K562 (cell line): ENCODE data around the gene ZNF554. TPM values are rescaled to one million over a fixed set of nuclear protein-coding genes. Genes with fewer than 3 reads are reported as not detected.

Experiments
- ARID3B ChIP-seq: fragments of 250-450 bp; sonication (Bioruptor Pico); IDR thresholded peaks from 2 replicates; pipeline ENCODE4 v1.4.0; 2020; ENCODE audit warnings: borderline replicate concordance
- BRF2 ChIP-seq: IDR thresholded peaks from 3 replicates; pipeline ENCODE4 v1.6.1; 2011; ENCODE audit warnings: borderline replicate concordance, mild to moderate bottlenecking; ENCODE audit not compliant: insufficient read length, insufficient read depth
- CREB5 ChIP-seq: fragments of 250-450 bp; sonication (Bioruptor Pico); IDR thresholded peaks from 2 replicates; pipeline ENCODE4 v1.5.0; 2020; ENCODE audit warnings: mild to moderate bottlenecking
- GTF2F1 ChIP-seq: IDR thresholded peaks from 2 replicates; pipeline ENCODE4 v1.6.1; 2011; ENCODE audit warnings: low read depth, low read length, improper control_type of control experiment
- HMGXB4 ChIP-seq: sonication (generic); formaldehyde crosslinking; IDR thresholded peaks from 2 replicates; pipeline ENCODE4 v1.8.1; 2023; ENCODE audit warnings: mild to moderate bottlenecking, missing genetic modification reagents
- MTA2 ChIP-seq: fragments of 450-650 bp; IDR thresholded peaks from 2 replicates; pipeline ENCODE4 v1.6.1; 2016; ENCODE audit warnings: low read depth
- NCOA2 ChIP-seq, 2 experiments: fragments of 450-650 bp; IDR thresholded peaks; 2 replicates each; pipeline ENCODE4 v1.6.1; 2018; ENCODE audit warnings: mild to moderate bottlenecking in 2 of 2, moderate library complexity in 1 of 2; ENCODE audit not compliant: partially characterized antibody in 2 of 2
- RFX5 ChIP-seq: IDR thresholded peaks from 2 replicates; pipeline ENCODE4 v1.6.1; 2011; ENCODE audit warnings: low read depth, mild to moderate bottlenecking, improper control_type of control experiment, low read length
- ZBED1 ChIP-seq: IDR thresholded peaks from 2 replicates; pipeline ENCODE4 v1.6.1; 2014
- ZNF384 ChIP-seq: IDR thresholded peaks from 2 replicates; pipeline ENCODE4 v1.6.1; 2012; ENCODE audit warnings: low read depth, low read length, improper control_type of control experiment
- ZNF518B ChIP-seq: fragments of 250-450 bp; sonication (Bioruptor Pico); IDR thresholded peaks from 2 replicates; pipeline ENCODE4 v1.5.0; 2021; ENCODE audit warnings: mild to moderate bottlenecking, moderate library complexity
- ZNF655 ChIP-seq: fragments of 250-450 bp; sonication (Bioruptor Pico); IDR thresholded peaks from 2 replicates; pipeline ENCODE4 v1.5.0; 2021
- polyA plus RNA-seq, 8 experiments: library from polyadenylated mRNA; depleted of rRNA in 4 of 8; stranded (reverse) in 5 of 8; unstranded in 3 of 8; fragments of >200 nt; fragmentation: Nextera tagmentation in 2 of 8; fragmentation: Illumina TruSeq in 1 of 8; extraction: Ambion mirVana in 2 of 8; extraction: Trizol in 1 of 8; gene quantifications; 2 replicates each; pipeline versions ENCODE4 v1.2.1 to v1.2.3, GENCODE V29; 2011 to 2014; ENCODE audit warnings: inconsistent platforms in 1 of 8, missing spikeins in 1 of 8
- total RNA-seq, 7 experiments: library from RNA; depleted of rRNA in 6 of 7; stranded (reverse); fragments of >200 nt in 6 of 7; fragmentation: Illumina TruSeq in 2 of 7; extraction: Trizol in 2 of 7; gene quantifications; 2 replicates each; pipeline versions ENCODE4 v1.2.1 to v1.2.3, GENCODE V29; 2011 to 2021; ENCODE audit warnings: low replicate concordance in 1 of 7

The ZNF554 gene
- total and polyA plus RNA-seq, 9 of the 15 experiments (the other 6 are each of a cell fraction or from before 2014, with no cell fraction given) = 0.07 to 1.8 (median 1.1) TPM

GRCh38 chr19:2856457-2857050, 36.9 kb downstream of the ZNF554 start (continued):
- no peak for TF ChIP-seq ZNF518B
- TF ChIP-seq BRF2 = no peak
- TF ChIP-seq RFX5 = no peak
- no peak for TF ChIP-seq ZBED1
- no peak for TF ChIP-seq ZNF384
- no peak for TF ChIP-seq ARID3B (CRISPR knock-in tag)
- TF ChIP-seq ZNF655 (CRISPR knock-in tag) = no peak
- no peak for TF ChIP-seq NCOA2 (IDR thresholded peaks at IDR 0.05; ENCODE audit: partially characterized antibody in 2 of 2)
- no peak for TF ChIP-seq CREB5 (CRISPR knock-in tag)
- no peak for TF ChIP-seq MTA2
- TF ChIP-seq HMGXB4 (CRISPR knock-in tag) = no peak
- TF ChIP-seq GTF2F1 = no peak
